Embryonic facial prominence (tissue), 1 donor: Measurements from ENCODE around the gene SNX2.
"Not testable (repeated sequence)": the region's sequence is repeated elsewhere in the genome, so short reads cannot be mapped to it uniquely, and the experiment has no call there.

Experiments used
- DNase-seq: peaks from one replicate; pipeline ENCODE4 v3.0.0-alpha.2; 2016; ENCODE audit errors: extremely low spot score

Gene SNX2

DNA sequence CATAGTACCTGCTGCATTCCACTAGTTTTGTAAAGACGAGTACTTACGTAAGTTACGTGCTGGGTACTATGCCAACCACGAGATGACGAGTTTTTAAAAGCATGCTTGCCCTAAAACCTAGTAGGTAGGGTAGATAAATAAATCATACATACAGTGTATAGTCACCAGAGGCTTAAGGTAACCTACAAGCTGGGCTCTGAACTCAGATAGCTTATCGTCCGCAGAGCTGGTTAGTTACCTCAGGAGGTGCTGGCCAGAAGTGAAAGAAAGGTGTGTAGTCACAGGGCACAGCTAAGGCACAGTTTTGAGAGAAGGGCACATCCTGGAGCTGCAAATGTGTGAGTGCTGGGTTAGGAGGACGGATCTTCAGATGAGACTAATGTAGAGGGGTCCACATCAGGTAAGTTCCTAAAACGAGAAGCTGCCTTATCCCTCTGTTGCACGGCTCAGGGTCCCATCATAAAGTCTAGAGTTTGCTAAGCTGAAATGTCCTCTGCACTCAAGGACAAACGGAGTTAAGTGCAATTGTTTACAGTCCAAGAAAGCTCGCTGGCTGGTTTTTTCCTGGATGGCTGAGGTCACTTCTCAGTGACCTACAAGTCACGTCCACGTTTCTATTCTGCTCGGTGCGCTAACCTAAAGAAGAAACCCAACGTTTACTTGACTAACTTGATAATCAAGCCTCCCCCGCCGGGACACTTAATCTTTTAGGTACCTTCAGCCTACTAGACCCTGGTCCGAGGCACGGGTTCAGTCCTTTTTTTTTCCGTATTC is 69.4 kb downstream of the SNX2 start:
- no peak for DNase-seq

DNA sequence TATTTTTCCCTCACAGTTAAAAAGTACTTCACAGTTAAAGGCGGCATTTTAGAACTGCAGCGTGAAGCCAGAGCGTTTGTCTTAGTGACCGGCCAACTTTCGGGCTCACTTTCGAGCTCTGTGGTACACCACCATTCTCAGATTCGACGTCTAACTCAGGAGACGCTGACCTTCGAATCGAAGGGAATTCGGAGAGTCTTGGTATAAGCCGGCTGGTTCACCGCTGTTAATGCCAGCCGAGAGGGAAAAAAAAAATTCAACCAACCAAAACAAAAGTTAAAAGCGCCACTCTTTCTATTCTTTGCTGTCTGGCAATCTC is 70.0 kb downstream of the SNX2 start:
- no peak for DNase-seq

DNA sequence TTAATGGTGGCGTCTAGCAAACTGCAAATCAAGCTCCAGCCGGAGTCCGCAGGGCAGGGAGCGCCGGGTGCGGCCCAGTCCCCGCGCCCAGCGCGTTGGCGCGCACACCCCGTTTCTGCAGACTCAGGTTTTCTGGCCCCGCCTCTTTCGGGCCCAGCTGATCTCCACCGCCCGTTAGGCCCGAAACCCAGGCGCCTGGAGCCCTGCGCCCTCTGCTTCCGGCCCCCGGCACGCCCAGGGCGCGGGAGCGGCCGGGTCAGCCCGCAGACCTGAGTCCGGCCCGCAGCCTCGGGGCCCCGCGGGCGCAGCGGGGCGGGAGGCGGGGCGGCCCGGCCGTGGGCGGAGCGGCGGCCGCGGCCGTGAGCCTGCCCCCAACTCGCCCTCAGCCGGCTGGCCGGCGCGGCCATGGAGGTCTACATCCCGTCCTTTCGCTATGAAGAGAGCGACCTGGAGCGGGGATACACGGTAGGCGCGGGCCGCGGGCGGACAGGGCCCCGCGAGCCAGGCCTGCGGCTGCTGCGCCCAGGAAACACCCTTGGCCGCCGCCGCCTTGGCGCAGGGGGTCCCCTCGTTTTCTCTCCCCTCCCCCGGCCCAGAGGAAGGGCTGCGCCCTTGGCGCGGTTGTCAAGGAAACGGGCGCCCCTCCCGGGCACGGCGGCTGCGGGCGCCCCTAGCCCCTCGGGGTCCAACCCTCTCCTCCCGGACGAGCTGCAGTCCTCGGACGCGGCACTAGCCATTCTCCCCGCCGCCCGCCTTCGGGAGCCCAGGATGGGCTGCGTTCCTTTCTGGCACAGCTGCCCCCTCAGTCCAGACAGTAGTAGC is 70.6 kb downstream of the SNX2 start, which contains the start of gene SNX24:
Gene SNX24, plus strand, starts transcription at position 385 of the 822 bp plus-strand sequence. Its CDS starts 21 bp downstream, at position 406.
- DNase-seq = peak; percentile 61

DNA sequence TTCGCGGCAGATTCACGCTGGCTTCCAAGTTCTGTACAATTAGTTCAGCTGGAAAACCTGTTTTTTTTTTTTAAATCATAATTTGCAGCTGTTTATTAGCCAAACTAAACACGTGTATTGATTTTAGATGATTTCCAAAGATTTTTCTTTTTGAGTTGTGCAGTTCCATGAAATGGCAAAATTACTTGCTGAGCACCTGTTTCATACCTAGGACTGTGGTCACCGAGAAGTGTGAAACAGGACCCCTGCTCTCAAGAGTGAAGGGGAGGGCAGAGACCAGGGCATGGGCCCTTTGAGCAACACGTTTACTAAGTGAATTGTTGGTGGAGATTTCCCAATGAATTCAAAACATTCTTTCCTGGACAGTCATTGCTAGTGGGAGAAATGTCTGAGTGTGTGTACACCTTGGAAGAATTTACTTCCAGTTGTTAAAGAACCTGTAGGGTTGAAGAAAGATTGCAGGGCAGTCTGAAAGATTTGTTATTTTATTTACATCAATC is 71.2 kb downstream of the SNX2 start:
- no peak for DNase-seq

DNA sequence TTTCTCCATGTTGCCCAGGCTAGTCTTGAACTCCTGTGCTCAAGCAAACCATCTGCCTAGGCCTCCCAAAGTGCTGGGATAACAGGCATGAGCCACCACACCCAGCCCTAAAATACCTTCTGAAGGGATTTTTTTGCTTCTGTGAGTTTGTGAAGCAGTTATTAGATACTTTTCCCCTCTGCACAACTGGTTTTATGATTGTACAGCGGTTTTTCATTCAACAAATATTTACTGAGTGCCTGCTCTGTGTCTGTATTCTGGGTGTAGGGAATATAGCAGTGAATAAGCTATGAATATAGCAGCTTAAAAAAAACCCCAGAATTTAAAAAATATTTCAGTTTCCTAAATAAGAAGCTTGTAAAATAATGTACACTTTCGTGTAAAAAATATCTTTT is 72.8 kb downstream of the SNX2 start:
- no peak for DNase-seq

DNA sequence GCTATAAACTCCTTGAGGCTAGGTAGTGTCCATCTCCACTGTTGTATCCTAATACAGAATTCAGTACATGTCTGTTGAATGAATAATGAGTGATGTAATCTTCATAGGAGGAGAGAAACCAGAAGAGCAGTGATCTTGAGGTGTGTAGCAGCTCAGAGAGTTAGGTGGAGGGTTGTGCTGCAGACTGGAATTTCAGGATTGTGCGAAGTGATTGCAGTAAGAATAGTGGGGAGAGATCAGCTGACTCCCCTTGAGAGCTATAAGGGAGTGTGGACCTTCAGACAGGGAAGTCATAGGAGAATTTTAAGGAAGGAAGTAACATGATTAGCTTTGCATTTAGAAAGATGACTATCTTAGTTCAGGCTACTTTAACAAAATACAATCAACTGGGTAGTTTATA is 74.9 kb downstream of the SNX2 start:
- no peak for DNase-seq

DNA sequence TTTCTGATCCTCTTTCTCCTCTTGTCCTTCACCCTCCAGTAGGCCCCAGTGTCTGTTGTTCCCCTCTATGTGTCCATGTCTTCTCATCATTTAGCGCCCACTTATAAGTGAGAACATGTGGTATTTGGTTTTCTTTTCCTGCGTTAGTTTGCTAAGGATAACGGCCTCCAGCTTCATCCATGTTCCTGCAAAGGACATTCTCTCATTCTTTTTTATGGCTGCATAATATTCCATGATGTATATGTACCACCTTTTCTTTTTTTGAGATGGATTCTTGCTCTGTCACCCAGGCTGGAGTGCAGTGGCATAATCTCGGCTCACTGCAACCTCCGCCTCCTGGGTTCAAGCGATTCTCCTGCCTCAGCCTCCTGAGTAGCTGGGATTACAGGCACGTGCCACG is 82.7 kb downstream of the SNX2 start:
- not testable (repeated sequence) for DNase-seq

DNA sequence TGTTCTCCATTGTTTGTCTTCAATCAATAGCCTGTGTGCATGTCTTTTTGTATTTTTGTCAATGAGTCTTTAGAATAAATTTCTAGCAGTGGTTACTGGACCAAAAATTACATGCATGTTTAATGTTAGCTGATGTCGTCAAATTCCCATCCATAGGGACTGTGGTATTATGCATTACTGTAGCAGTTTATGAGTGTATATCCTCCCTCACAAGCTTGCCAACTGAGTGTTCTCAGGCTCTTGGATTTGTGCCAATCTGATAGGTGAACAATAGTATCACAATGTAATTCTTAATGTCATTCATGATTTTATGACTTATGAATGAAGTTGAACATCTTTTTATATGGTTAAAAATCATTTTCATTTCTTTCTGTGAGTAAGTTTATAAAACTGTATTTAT is 83.6 kb downstream of the SNX2 start:
- no peak for DNase-seq

DNA sequence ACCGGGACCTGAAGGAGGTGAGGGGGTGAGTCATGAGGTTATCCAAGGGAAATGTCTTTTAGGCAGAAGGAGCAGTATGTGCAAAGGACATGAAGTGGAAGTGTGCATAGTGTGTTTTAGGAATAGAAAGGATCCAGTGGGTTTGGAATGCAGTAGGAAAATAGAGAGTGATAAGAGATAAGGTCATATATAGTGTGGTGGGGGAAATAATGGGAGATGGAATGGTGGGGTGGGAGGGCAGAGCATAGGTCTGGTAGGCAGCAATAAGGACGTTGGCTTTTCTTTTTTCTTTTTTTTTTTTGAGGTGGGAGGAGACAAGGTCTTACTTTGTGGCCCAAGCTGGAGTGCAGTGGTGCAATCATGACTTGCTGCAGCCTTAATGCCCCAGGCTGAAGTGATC is 88.4 kb downstream of the SNX2 start:
- DNase-seq = no peak

DNA sequence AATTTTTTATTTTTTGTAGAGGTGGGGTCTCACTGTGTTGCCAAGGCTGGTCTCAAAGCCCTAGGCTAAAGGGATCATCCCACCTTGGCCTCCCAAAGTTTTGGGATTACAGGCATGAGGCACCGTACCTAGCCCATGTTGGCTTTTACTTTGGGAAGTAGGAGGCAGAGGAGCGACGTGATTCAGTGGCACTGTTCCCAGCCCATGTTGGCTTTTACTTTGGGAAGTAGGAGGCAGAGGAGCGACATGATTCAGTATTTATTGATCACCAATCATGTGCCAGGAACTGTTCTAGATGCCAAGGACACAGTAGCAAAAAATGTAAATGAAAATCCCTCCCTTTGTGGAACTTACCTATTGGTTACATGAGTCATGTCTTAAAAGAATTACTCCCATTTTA is 88.8 kb downstream of the SNX2 start:
- no peak for DNase-seq

DNA sequence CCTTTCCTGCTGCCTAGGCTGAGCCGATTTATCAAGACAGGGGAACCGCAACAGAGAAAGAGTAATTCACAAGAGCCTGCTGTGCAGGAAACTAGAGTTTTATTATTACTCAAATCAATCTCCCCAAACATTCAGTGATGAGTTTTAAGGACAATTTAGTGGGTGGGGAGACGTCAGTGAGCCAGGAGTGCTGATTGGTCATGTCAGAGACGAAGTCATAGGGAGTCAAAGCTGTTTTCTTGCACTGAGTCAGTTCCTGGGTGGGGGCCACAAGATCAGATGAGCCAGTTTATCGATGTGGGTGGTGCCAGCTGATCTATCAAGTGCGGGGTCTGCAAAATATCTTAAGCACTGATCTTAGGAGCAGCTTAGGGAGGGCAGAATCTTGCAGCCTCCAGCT is 89.5 kb downstream of the SNX2 start:
- DNase-seq = no peak

DNA sequence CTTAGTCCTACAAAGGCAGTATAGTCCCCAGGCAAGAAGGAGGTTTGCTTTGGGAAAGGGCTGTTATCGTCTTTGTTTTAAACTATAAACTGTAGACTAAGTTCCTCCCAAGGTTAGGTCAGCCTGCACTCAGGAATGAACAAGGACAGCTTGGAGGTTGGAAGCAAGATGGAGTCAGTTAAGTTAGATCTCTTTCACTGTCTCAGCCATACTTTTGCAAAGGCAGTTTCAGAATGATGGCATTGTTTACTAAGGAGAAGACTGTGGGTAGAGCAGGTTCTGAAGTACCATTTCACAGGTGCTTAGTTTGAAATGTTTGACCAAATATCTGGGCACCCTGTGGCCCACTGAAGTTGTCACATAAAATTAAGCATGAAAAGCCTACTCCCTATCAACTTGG is 90.0 kb downstream of the SNX2 start:
- DNase-seq = no peak

DNA sequence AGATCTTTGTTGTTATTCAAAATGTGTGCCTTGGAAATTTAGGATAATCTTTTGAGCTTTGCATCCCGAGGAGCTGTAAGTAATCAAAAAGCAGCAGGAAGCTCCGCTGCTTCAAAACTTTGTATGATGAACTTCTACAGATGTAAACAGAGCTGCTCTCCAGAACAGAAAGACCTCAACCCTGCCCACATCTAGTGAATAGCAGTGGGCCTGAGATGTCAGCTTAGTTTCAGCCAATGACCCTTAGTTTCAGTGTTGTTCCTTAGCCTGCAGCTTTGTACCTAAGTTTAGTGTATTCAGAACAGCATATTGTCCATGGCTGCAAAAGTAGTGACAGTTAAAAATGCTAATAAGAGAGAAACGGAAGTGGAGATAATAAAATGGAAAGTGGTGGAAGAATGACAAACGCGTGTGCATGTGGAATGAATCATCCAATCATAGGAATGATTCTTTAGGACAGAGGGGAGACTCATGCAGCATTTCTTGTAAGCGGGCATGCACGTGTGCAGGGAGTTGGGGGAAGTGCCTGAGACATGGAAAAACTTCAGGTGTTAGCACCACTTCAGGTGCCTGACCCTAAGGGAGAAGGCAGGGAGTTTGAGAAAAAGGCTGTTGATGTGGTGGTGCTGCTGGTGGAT is 95.5 kb downstream of the SNX2 start:
- DNase-seq = no peak

DNA sequence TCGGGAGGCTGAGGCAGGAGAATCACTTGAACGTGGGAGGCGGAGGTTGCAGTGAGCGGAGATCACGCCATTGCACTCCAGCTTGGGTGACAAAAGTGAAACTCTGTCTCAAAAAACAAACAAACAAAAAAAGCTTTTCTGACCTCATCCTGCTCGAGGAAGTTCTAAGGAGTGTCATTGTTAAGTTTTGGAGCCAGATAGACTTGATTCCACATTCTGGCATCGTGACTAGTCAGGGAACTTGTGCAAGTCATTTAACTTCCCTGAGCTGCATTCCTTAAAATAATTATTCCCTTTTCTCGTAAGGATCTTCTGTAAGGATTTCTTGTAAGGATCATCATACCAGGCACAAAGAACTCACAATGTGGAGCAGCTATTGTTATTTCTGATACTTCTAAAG is 96.8 kb downstream of the SNX2 start:
- DNase-seq = no peak

DNA sequence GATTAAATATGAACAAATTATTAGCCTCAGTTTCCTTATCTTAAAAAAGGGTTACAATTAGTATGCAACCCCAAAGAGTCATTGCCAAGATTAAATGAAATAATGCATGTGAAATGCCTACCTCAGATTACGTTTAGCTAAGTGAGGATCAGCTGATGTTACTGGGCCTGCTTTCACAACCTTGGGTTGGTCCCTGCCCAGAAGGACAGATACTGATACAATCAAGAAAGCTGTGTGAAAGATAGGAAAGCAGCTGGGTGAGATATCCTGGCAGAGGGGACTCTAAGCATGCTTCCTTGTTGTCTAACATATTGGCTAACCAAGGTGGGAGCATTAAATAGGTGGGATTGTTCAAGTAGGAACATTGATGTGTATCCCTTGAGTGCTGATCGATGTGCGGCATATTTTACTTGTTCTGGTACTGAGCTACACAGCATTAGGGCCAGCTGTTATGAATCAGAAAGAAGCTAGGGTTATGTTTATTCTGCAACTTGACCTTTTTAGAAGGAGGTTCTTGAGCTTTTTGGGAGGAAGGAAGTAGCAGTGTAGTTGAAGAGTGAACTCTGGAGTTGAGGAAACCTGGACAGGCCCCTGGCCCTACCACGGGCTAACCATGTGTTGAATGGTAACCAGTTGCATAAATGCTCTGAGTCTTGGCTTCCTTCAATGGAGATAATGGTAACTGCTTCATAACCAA is 99.4 kb downstream of the SNX2 start:
- no peak for DNase-seq

DNA sequence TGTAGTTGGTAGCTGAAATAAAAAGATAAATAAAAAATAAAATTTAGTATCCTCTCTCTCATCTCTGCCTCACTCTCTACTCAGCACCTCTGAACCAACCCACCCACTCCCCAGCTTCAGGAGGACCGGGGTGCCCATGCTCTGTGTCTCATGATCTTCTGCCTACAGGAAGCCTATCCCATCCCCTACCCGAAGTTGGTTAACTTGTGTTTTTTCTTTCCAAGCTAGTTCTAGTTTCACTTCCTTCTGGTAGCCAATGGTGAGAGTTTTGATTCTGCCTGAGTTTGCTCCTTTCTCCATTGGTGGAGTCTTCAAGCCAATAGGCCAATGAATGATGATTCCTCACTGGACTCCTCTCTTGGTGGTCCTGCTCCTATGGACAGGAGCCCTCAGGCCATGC is 102.6 kb downstream of the SNX2 start:
- no peak for DNase-seq

DNA sequence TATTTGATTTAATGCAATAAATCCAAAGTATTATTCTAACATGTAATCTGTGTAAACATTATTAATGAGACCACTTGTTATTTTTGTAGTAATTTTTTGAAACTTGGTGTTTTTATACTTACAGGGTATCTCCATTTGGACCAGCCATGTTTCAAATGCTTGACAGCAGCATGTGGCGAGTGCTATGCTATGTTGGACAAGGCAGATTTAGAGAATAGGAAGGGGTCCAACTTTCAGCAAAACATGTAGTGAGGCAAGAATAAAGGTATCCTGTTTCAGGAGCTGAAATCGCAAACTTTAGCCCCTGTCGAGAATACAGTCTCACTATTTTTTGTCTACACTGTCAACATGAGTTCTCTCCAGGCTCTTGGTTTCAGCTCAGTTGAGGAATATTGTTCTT is 104.2 kb downstream of the SNX2 start:
- DNase-seq = no peak
